HL-60/S4 treated with retinoic acid at 250 ng/mL for 4 days and 3 days (cell line): Measurements from ENCODE around the gene INTS13.
"Not testable (repeated sequence)": the region's sequence is repeated elsewhere in the genome, so short reads cannot be mapped to it uniquely, and the experiment has no call there.

Experiments
- in situ Hi-C: fragments of 300-500 bp; cut with MboI; formaldehyde crosslinking; loops from 2 replicates; pipeline ENCODE4 v1.7.0; 2022; ENCODE audit warnings: low sequenced_read_pairs

The INTS13 gene

GRCh38 chr12:26937863-26938700, at the start of gene INTS13, which contains the start of gene FGFR1OP2:
Gene INTS13 (minus strand): TSS chr12:26937981. CDS start chr12:26936803, 1,178 bp downstream.
Gene FGFR1OP2 (plus strand): TSS chr12:26938470. CDS start chr12:26954159, 15,689 bp downstream.
- in situ Hi-C loops, result no loop called here

GRCh38 chr12:26982866-26983265, 45.1 kb upstream of the INTS13 start:
- in situ Hi-C loops, result no loop called here

DNA sequence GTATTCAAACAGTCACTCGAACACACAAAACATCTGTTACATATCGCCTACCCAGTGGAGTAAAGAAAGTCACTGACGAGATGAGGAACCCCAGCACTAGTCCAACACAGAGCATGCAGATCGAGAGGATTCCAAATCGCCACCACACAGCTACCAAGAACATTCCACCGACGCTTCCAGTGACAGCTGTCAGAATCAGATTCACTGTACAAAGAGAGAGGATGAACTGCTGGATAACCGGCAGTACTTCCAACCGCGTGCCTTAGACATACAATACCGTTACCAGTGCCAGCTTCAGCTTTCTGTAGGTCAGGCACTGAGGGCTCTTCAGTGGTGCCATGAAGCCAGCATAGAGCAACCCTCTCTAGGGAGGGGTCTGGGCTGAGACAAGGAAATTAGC, 42.0 kb upstream of the INTS13 start:
- in situ Hi-C loops, result no loop called here

GRCh38 chr12:26978801-26979200, 41.0 kb upstream of the INTS13 start:
- in situ Hi-C loops, result no loop called here

- in situ Hi-C loops, result no loop called here
Measured at GRCh38 chr12:26976687-26977086, 38.9 kb upstream of the INTS13 start.

- in situ Hi-C loops, result no loop called here
Measured at GRCh38 chr12:26971963-26972362, 34.2 kb upstream of the INTS13 start.

- in situ Hi-C loops, result no loop called here
Measured at GRCh38 chr12:26970136-26970535, 32.4 kb upstream of the INTS13 start.

GRCh38 chr12:26966842-26967241, 29.1 kb upstream of the INTS13 start:
- in situ Hi-C loops, result no loop called here

GRCh38 chr12:26963413-26963812, 25.6 kb upstream of the INTS13 start:
- in situ Hi-C loops, result no loop called here

DNA sequence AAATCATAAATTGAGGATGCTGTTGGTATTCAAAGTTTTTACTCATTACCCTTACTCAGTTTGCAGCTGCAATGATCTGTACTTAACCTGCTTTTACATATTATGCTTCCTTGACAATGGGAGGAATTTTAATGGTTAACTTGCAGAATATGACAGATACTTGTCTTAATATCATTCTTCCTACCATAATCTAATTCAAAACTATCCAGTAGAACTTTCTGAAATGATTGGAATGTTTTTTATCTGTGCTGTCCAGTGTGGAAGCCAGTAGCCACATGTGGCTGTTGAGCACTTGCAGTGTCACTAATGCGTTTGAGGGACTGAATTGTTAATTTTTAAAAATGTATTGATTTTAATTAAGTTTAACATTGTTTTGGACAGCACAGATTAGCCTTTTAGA, 24.0 kb upstream of the INTS13 start:
- in situ Hi-C loops, result no loop called here

GRCh38 chr12:26961391-26961790, 23.6 kb upstream of the INTS13 start:
- in situ Hi-C loops, result not testable (repeated sequence)

DNA sequence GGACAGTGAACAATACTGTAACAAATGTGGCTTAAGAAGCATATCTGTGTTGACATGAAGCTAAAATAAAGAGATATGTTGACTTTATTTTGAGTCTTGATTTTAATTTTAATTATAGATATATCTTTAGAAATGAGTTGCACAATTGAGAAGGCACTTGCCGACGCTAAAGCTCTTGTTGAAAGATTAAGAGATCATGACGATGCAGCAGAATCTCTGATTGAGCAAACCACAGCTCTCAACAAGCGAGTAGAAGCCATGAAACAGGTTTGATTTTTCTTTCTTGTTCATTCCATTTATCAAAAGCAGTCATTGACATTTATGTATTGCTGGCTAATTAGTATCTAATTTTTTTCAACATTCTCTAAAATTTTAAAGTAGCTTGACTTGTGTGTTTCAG, 16.2 kb upstream of the INTS13 start:
- in situ Hi-C loops, result no loop called here

DNA sequence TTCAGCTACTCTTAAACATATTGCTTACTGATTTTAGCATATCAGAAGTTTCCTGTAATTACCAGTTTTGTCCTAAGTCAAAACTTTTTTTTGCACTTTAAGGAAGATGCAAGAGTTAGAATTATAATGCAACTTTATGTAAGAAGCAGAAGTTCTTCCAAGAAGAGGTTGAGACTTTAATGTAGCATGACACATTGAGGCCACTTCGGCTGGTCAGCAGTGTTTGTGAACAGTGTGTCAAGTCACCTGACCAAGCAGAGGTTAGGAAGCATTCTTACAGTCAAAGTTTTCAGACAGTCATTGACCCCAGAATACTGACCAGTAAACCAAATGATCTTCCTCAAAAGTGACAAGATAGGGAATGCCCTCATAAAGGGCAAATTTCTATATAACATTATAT, 15.7 kb upstream of the INTS13 start:
- in situ Hi-C loops, result no loop called here

DNA sequence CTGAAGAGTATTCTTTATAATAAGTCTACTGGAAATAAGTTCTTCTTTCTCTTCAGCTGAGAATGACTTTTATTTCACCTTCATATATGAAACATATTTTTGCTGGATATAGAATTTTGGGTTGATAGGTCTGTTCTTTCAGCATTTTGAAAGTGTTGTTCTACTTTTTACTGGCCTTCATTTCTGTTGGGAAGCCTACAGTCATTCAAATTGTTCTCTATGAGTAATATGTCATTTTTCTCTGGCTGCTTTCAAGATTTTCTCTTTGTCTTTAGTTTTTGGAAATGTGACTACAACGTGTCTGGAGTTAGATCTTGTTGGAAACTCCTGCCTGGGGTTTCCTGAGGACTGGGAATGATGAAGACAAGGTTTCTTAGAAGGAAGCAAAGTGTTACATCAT, 10.5 kb upstream of the INTS13 start:
- in situ Hi-C loops, result no loop called here

GRCh38 chr12:26941215-26941594, 3.4 kb upstream of the INTS13 start:
- in situ Hi-C loops, result no loop called here

GRCh38 chr12:26940516-26941214, 2.9 kb upstream of the INTS13 start:
- in situ Hi-C loops, result no loop called here

DNA sequence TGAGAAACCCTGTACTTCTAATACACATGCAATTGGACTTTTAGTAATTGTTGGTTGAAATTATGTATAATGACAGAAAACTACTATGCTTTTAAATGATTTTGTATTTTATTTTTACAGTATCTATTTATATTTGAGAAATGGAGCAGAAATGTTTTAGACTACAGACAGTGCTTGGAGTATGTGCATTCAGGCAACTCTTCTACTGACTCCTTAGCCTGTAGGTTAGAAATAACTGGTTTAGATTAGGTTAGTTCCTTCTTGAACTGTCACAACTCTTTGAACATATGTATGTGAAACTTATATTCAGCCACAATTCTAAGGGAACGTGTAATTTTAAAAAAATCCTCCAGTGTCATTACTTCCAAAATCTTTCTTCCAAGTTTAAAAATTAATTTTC, 2.2 kb upstream of the INTS13 start:
- in situ Hi-C loops, result no loop called here

- in situ Hi-C loops, result no loop called here
Measured at GRCh38 chr12:26939192-26939832, 1.5 kb upstream of the INTS13 start.

- in situ Hi-C loops, result no loop called here
Measured at GRCh38 chr12:26938701-26939062, 901 bp upstream of the INTS13 start.

DNA sequence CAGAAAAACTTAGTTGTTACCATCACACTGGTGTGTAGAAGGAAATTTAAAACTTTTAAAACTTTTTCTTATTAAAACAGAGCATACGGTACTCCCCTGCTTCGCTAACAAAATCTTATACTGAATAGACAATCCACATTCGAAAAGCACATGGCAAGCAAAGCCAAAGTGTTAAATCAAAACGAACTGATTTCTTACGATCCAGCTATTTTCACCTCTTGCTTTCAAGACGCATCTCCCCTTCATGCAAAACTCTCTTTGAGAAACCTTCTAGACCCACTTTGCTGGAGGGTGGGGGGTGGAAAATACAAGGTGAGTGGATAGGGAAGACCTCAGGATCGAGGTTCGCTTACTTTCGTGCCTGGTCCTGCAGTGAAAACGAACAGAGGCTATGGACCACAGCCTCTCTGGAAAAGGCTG, 328 bp downstream of the INTS13 start:
- in situ Hi-C loops, result no loop called here

GRCh38 chr12:26936559-26937442, 980 bp downstream of the INTS13 start:
- in situ Hi-C loops, result no loop called here
